OCI-LY3 (cell line): ENCODE results near the gene MACROD2.

Source experiments
- H2AFZ ChIP-seq: fragments of 200-600, 300-600 bp; shearing (Covaris generic); 2 replicates; pipeline ENCODE4 v1.6.0; 2014; ENCODE audit warnings: antibody characterized with exemption, low read depth, low read length
- H3K27ac ChIP-seq: fragments of 200-600, 300-600 bp; sonication (generic); 2 replicates; pipeline ENCODE4 v1.5.1; 2014; ENCODE audit warnings: mild to moderate bottlenecking, low read length, moderate library complexity, mixed read lengths
- H3K27me3 ChIP-seq: fragments of 200-600, 300-600 bp; sonication (generic); 2 replicates; pipeline ENCODE4 v1.6.1; 2014; ENCODE audit warnings: low read depth, low read length, mixed read lengths
- H3K36me3 ChIP-seq: fragments of 200-600, 300-600 bp; sonication (generic); replicated peaks from 2 replicates; pipeline ENCODE3; 2014; ENCODE audit warnings: low read depth, low read length, mixed read lengths
- H3K4me1 ChIP-seq: fragments of 300-600, 200-600 bp; sonication (generic); 2 replicates; pipeline ENCODE4 v1.6.1; 2014; ENCODE audit warnings: low read length, mixed read lengths
- H3K4me2 ChIP-seq: fragments of 200-600, 300-600 bp; sonication (generic); 2 replicates; pipeline ENCODE4 v1.6.1; 2014; ENCODE audit warnings: low read length, mixed read lengths
- H3K4me3 ChIP-seq: fragments of 300-600, 200-600 bp; sonication (generic); 2 replicates; pipeline ENCODE4 v1.5.1; 2014; ENCODE audit warnings: antibody characterized with exemption, mild to moderate bottlenecking, low read length, moderate library complexity
- H3K79me2 ChIP-seq: fragments of 300-600, 200-600 bp; shearing (Covaris generic); 2 replicates; pipeline ENCODE4 v1.6.1; 2014; ENCODE audit warnings: mild to moderate bottlenecking, low read length, mixed read lengths
- H3K9ac ChIP-seq: fragments of 300-600, 200-600 bp; shearing (Covaris generic); 2 replicates; pipeline ENCODE4 v1.6.0; 2014; ENCODE audit warnings: mild to moderate bottlenecking, low read length, moderate library complexity
- H3K9me3 ChIP-seq: fragments of 200-600, 300-600 bp; shearing (Covaris generic); 2 replicates; pipeline ENCODE4 v1.6.1; 2014; ENCODE audit warnings: low read length, mixed read lengths; ENCODE audit not compliant: insufficient read depth
- H4K20me1 ChIP-seq: fragments of 200-600, 300-600 bp; sonication (generic); 2 replicates; pipeline ENCODE4 v1.6.1; 2016; ENCODE audit warnings: low read length, mixed read lengths; ENCODE audit not compliant: insufficient read depth
- EZH2phosphoT487 ChIP-seq: fragments of 200-600 bp; shearing (Covaris generic); IDR thresholded peaks from 2 replicates; pipeline ENCODE4 v1.6.1; 2018; ENCODE audit warnings: antibody characterized with exemption, mixed run types, low read depth
- TF ChIP-seq, protein P1 (sequence below): fragments of 200-600, 300-600 bp; sonication (generic); IDR thresholded peaks from 2 replicates; pipeline ENCODE4 v1.5.1; 2014; ENCODE audit warnings: antibody characterized with exemption, low read length, low read depth

MACROD2 gene

GRCh38 chr20:14568225-14568624, 572.9 kb downstream of the MACROD2 start:
- Histone ChIP-seq H3K36me3 (no peaks in the 10 kb centered on the region), H2AFZ (no peak overlapping the region), H3K27ac (no peak overlapping the region), H3K4me3 (no peak overlapping the region), H3K4me2 (no peak overlapping the region), H3K27me3 (no peaks in the 10 kb centered on the region), H3K4me1 (no peaks in the 10 kb centered on the region), H3K79me2 (no peaks in the 10 kb centered on the region), H3K9me3 (peaks cover 4% of the 10 kb centered on the region; the same call in 1 of the 2 replicates), H3K9ac (no peak overlapping the region), H4K20me1 (no peaks in the 10 kb centered on the region)
- TF ChIP-seq EZH2phosphoT487: no peak

DNA sequence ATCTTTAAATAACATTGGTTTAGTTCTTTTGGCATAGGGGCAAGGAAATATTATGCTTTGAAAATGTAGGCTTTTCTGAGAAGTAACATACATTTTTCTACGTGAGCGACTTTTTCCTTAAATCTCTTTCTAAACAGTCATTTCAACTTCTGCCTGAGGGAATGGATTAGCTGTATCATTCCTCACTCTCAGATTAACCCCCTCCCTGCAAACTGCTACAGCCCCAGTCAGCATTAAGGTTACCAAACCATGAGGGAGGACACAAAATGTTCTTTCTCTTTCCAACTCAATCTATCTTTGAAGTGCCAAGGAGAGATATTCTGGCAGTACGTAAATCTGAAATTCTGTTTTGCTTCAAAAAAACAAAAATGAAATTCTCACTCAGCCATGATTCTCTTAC, 573.4 kb downstream of the MACROD2 start:
- peaks cover 4% of the 10 kb centered on the region; the same call in 1 of the 2 replicates for H3K9me3 ChIP-seq
- no peaks in the 10 kb centered on the region for H3K79me2 ChIP-seq
- no peaks in the 10 kb centered on the region for H4K20me1 ChIP-seq
- H3K27ac ChIP-seq: no peak overlapping the region
- no peaks in the 10 kb centered on the region for H3K4me1 ChIP-seq
- H3K9ac ChIP-seq: no peak overlapping the region
- H3K36me3 ChIP-seq: no peaks in the 10 kb centered on the region
- TF ChIP-seq, protein P1, sequence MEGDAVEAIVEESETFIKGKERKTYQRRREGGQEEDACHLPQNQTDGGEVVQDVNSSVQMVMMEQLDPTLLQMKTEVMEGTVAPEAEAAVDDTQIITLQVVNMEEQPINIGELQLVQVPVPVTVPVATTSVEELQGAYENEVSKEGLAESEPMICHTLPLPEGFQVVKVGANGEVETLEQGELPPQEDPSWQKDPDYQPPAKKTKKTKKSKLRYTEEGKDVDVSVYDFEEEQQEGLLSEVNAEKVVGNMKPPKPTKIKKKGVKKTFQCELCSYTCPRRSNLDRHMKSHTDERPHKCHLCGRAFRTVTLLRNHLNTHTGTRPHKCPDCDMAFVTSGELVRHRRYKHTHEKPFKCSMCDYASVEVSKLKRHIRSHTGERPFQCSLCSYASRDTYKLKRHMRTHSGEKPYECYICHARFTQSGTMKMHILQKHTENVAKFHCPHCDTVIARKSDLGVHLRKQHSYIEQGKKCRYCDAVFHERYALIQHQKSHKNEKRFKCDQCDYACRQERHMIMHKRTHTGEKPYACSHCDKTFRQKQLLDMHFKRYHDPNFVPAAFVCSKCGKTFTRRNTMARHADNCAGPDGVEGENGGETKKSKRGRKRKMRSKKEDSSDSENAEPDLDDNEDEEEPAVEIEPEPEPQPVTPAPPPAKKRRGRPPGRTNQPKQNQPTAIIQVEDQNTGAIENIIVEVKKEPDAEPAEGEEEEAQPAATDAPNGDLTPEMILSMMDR: no peak
- no peak for TF ChIP-seq EZH2phosphoT487
- H3K4me2 ChIP-seq: no peak overlapping the region
- no peaks in the 10 kb centered on the region for H3K27me3 ChIP-seq
- H3K4me3 ChIP-seq: no peak overlapping the region
- no peak overlapping the region for H2AFZ ChIP-seq

GRCh38 chr20:14569641-14570040, 574.3 kb downstream of the MACROD2 start:
- Histone ChIP-seq H3K36me3 (no peaks in the 10 kb centered on the region), H3K9me3 (peaks cover 4% of the 10 kb centered on the region; the same call in 1 of the 2 replicates), H4K20me1 (no peaks in the 10 kb centered on the region), H3K4me1 (no peaks in the 10 kb centered on the region), H3K27ac (no peak overlapping the region), H3K4me3 (no peak overlapping the region), H3K79me2 (no peaks in the 10 kb centered on the region), H3K4me2 (no peak overlapping the region), H2AFZ (no peak overlapping the region), H3K27me3 (no peaks in the 10 kb centered on the region), H3K9ac (no peak overlapping the region)
- TF ChIP-seq, protein P1: no peak
- no peak for TF ChIP-seq EZH2phosphoT487

DNA sequence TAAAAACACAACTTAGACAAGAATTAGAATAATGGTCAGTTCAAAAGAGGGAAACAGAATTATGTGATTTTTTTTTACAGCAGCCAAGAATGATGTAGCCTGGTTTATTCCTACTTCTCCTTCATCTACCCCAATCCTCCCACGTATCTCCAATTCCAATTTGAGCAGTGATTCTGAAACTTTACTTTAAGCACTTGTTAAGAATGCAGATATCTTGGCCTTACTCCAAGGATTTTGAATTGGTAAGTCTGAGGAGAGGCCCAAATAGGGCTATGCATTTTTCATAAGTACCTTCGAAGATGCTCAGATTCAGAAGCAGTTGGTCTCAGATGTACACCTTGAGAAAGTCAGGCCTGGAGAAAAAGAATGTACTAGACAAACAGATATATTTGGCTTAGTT, 575.5 kb downstream of the MACROD2 start:
- TF ChIP-seq EZH2phosphoT487: no peak
- TF ChIP-seq, protein P1: no peak
- Histone ChIP-seq H4K20me1 (no peaks in the 10 kb centered on the region), H3K9ac (no peak overlapping the region), H3K27me3 (no peaks in the 10 kb centered on the region), H3K4me3 (no peak overlapping the region), H3K4me2 (no peak overlapping the region), H2AFZ (no peak overlapping the region), H3K79me2 (no peaks in the 10 kb centered on the region), H3K9me3 (peaks cover 3% of the 10 kb centered on the region; the same call in 1 of the 2 replicates), H3K4me1 (no peaks in the 10 kb centered on the region), H3K36me3 (no peaks in the 10 kb centered on the region), H3K27ac (no peak overlapping the region)

DNA sequence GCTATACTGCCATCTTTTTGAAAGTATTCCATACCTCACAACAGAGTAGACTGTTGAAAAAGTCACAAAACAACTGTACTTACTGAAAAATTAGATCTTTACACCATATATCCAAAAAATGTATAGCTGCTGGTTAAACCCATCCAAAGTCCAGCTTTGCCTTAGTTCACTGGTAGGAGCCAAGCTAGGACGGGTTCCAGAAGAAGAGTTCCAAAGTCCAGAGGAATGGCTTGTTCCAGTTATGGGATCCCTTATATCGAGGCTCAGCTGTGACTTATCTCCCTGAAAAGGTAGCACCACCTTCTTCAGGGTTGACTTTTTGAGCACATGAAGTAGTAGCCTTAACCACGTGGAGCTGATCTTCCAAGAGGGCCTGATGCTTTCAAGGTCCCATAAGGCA, 578.4 kb downstream of the MACROD2 start:
- Histone ChIP-seq H3K27ac (no peak overlapping the region), H3K36me3 (no peaks in the 10 kb centered on the region), H2AFZ (no peak overlapping the region), H3K4me3 (no peak overlapping the region), H3K4me1 (no peaks in the 10 kb centered on the region), H3K4me2 (no peak overlapping the region), H3K79me2 (no peaks in the 10 kb centered on the region), H3K9me3 (no peaks in the 10 kb centered on the region), H4K20me1 (no peaks in the 10 kb centered on the region), H3K9ac (no peak overlapping the region), H3K27me3 (no peaks in the 10 kb centered on the region)
- TF ChIP-seq, protein P1: no peak
- no peak for TF ChIP-seq EZH2phosphoT487
